HEK293T (cell line): ENCODE measurements around the gene ZBTB46.

Source experiments
- CTCF ChIA-PET: fragments of 350-600 bp; formaldehyde crosslinking; extraction: SDS; loops from one replicate; lab custom pipeline; 2021; ENCODE audit warnings: antibody characterized with exemption, inconsistent platforms; lab: Yijun Ruan, JAX
- POLR2A ChIA-PET: fragments of 350-600 bp; formaldehyde crosslinking; extraction: SDS; loops from one replicate; lab custom pipeline; 2020; ENCODE audit warnings: antibody characterized with exemption, inconsistent platforms; lab: Yijun Ruan, JAX
- DNase-seq: peaks from one replicate; pipeline ENCODE4 v3.0.0; 2012; ENCODE audit warnings: mixed read lengths; ENCODE audit errors: extremely low spot score
- BHLHE40 ChIP-seq: fragments of 450-650 bp; IDR thresholded peaks from 2 replicates; pipeline ENCODE4 v1.6.1; 2016; ENCODE audit warnings: mild to moderate bottlenecking, moderate library complexity, borderline replicate concordance
- CTBP1 ChIP-seq: fragments of 450-650 bp; IDR thresholded peaks from 2 replicates; pipeline ENCODE4 v1.6.1; 2016; ENCODE audit warnings: borderline replicate concordance
- FOXA1 ChIP-seq: fragments of 450-650 bp; IDR thresholded peaks from 2 replicates; pipeline ENCODE4 v1.6.1; 2016; ENCODE audit warnings: mild to moderate bottlenecking
- HDGF ChIP-seq: fragments of 450-650 bp; IDR thresholded peaks from 2 replicates; pipeline ENCODE4 v1.6.1; 2017; ENCODE audit warnings: antibody characterized with exemption, borderline replicate concordance
- SP1 ChIP-seq: fragments of 450-650 bp; IDR thresholded peaks from 2 replicates; pipeline ENCODE4 v1.6.1; 2017
- SUZ12 ChIP-seq: fragments of 450-650 bp; IDR thresholded peaks from 2 replicates; pipeline ENCODE4 v1.6.1; 2016; ENCODE audit warnings: mild to moderate bottlenecking
- TARDBP ChIP-seq: fragments of 450-650 bp; IDR thresholded peaks from 2 replicates; pipeline ENCODE4 v1.6.1; 2016
- ZNF384 ChIP-seq: fragments of 450-650 bp; IDR thresholded peaks from 2 replicates; pipeline ENCODE4 v1.6.1; 2016

Gene ZBTB46

GRCh38 chr20:63693733-63694583, 137.1 kb downstream of the ZBTB46 start:
- no peak for DNase-seq
- CTCF ChIA-PET: no interaction called here
- TF ChIP-seq TARDBP (no peak), FOXA1 (no peak), BHLHE40 (no peak), SP1 (no peak), ZNF384 (no peak), HDGF (no peak), CTBP1 (no peak), SUZ12 (no peak)
- POLR2A ChIA-PET: interaction anchor here (1.5 kb wide), 1 partner anchor 9 kb away, joined by 5 read pairs; no protein-coding TSS in a partner anchor
